DND-41 (cell line): ENCODE data around the gene DNAJC4.
A peak's percentile ranks its signal among the peaks of the same experiment; 100 is the strongest.

Source experiments
- ATAC-seq: fragments of 200-7000 bp; cut with Tn5 transposase; 3 replicates; pipeline ENCODE4 v1.9.1; 2021; ENCODE audit warnings: low read depth; ENCODE audit not compliant: insufficient read depth
- DNase-seq: peaks from one replicate; pipeline ENCODE4 v3.0.0-alpha.2; 2020
- H2AFZ ChIP-seq: 2 replicates; pipeline ENCODE4 v1.6.0; 2012; ENCODE audit warnings: low read depth, low read length
- H3K27ac ChIP-seq: 2 replicates; pipeline ENCODE4 v1.5.1; 2012; ENCODE audit warnings: low read length, inconsistent platforms
- H3K27me3 ChIP-seq: fragments of 200-600 bp; sonication (generic); 2 replicates; pipeline ENCODE4 v1.6.0; 2012; ENCODE audit warnings: low read length, mild to moderate bottlenecking, inconsistent platforms; ENCODE audit not compliant: insufficient read depth, poor library complexity
- H3K36me3 ChIP-seq: 2 replicates; pipeline ENCODE4 v1.5.1; 2012; ENCODE audit warnings: low read length, inconsistent platforms; ENCODE audit not compliant: insufficient read depth
- H3K4me1 ChIP-seq: 2 replicates; pipeline ENCODE4 v1.5.1; 2012; ENCODE audit warnings: mild to moderate bottlenecking, low read length; ENCODE audit not compliant: insufficient read depth
- H3K4me2 ChIP-seq: 2 replicates; pipeline ENCODE4 v1.6.0; 2012; ENCODE audit warnings: mild to moderate bottlenecking, moderate library complexity, low read length, inconsistent platforms; ENCODE audit not compliant: insufficient read depth
- H3K4me3 ChIP-seq, 2 experiments: fragments of 200-600 bp in 1 of 2; shearing (Covaris generic) in 1 of 2; 2 replicates each; pipeline ENCODE4 v1.5.1; 2012 to 2016; ENCODE audit warnings: inconsistent platforms in 2 of 2, low read length in 2 of 2, mild to moderate bottlenecking in 2 of 2, low read depth in 1 of 2, moderate library complexity in 1 of 2
- H3K79me2 ChIP-seq: 2 replicates; pipeline ENCODE4 v1.6.0; 2012; ENCODE audit warnings: low read length, inconsistent platforms; ENCODE audit not compliant: insufficient read depth
- H3K9ac ChIP-seq: 2 replicates; pipeline ENCODE4 v1.6.0; 2012; ENCODE audit warnings: low read depth, mild to moderate bottlenecking, inconsistent platforms, low read length, moderate library complexity
- H3K9me3 ChIP-seq: 2 replicates; pipeline ENCODE4 v1.5.1; 2012; ENCODE audit warnings: low read length, moderate library complexity, mild to moderate bottlenecking, inconsistent platforms; ENCODE audit not compliant: insufficient read depth, severe bottlenecking
- H4K20me1 ChIP-seq: 2 replicates; pipeline ENCODE4 v1.6.0; 2012; ENCODE audit warnings: low read length; ENCODE audit not compliant: insufficient read depth
- CTCF ChIP-seq: IDR thresholded peaks from 2 replicates; pipeline ENCODE4 v1.5.1; 2012; ENCODE audit warnings: borderline replicate concordance, low read length, moderate library complexity, mild to moderate bottlenecking; ENCODE audit not compliant: poor library complexity, severe bottlenecking; ENCODE audit errors: extremely low read depth
- EZH2 ChIP-seq: IDR thresholded peaks from 3 replicates; pipeline ENCODE4 v1.6.1; 2012; ENCODE audit warnings: borderline replicate concordance, low read depth, mild to moderate bottlenecking, moderate library complexity, low read length, inconsistent platforms; ENCODE audit not compliant: severe bottlenecking

The DNAJC4 gene

GRCh38 chr11:64268025-64268892 is 37.9 kb downstream of the DNAJC4 start:
- peaks cover 17% of the 10 kb centered on the region; the same call in 1 of the 2 replicates for H3K36me3 ChIP-seq
- peaks cover 38% of the 10 kb centered on the region for H3K4me1 ChIP-seq
- H3K27ac ChIP-seq: peak overlapping the region; percentile 90
- peak overlapping the region; percentile 99 for H3K4me2 ChIP-seq
- H4K20me1 ChIP-seq: no peaks in the 10 kb centered on the region
- peak overlapping the region; percentile 71; the same call in 1 of the 2 replicates for H2AFZ ChIP-seq
- TF ChIP-seq EZH2: no peak
- no peak for TF ChIP-seq CTCF
- no peaks in the 10 kb centered on the region for H3K9me3 ChIP-seq
- no peak for DNase-seq
- H3K27me3 ChIP-seq: no peaks in the 10 kb centered on the region
- peak overlapping the region; percentile 95 for H3K9ac ChIP-seq
- peak overlapping the region; percentile 79 to 90; a peak in 3 of 4 replicates for H3K4me3 ChIP-seq
- ATAC-seq: no peak
- peaks cover 26% of the 10 kb centered on the region for H3K79me2 ChIP-seq

GRCh38 chr11:64268893-64269539 is 38.7 kb downstream of the DNAJC4 start:
- H3K36me3 ChIP-seq: peaks cover 13% of the 10 kb centered on the region; the same call in 1 of the 2 replicates
- peak overlapping the region; percentile 71 for H2AFZ ChIP-seq
- ATAC-seq (peak; percentile 4), DNase-seq (peak; percentile 53)
- H3K4me1 ChIP-seq: peaks cover 38% of the 10 kb centered on the region
- peak overlapping the region; percentile 99 for H3K4me2 ChIP-seq
- no peaks in the 10 kb centered on the region for H4K20me1 ChIP-seq
- peak overlapping the region; percentile 79 to 90 for H3K4me3 ChIP-seq
- H3K27me3 ChIP-seq: no peaks in the 10 kb centered on the region
- H3K9me3 ChIP-seq: no peaks in the 10 kb centered on the region
- peaks cover 28% of the 10 kb centered on the region for H3K79me2 ChIP-seq
- H3K27ac ChIP-seq: peak overlapping the region; percentile 90
- H3K9ac ChIP-seq: peak overlapping the region; percentile 95
- no peak for TF ChIP-seq CTCF
- no peak for TF ChIP-seq EZH2

GRCh38 chr11:64269540-64270220 is 39.3 kb downstream of the DNAJC4 start:
- Histone ChIP-seq H3K9me3 (no peaks in the 10 kb centered on the region), H3K27ac (peak overlapping the region; percentile 96), H3K27me3 (no peaks in the 10 kb centered on the region), H2AFZ (peak overlapping the region; percentile 81), H3K4me3 (peak overlapping the region; percentile 79 to 90), H3K79me2 (peaks cover 28% of the 10 kb centered on the region), H3K4me2 (peak overlapping the region; percentile 99), H4K20me1 (no peaks in the 10 kb centered on the region), H3K36me3 (peaks cover 13% of the 10 kb centered on the region; the same call in 1 of the 2 replicates), H3K4me1 (peaks cover 38% of the 10 kb centered on the region), H3K9ac (peak overlapping the region; percentile 95)
- peak; percentile 82 for ATAC-seq
- DNase-seq: peak; percentile 99
- TF ChIP-seq CTCF: peak; percentile 44
- TF ChIP-seq EZH2: no peak
